Upper lobe of right lung (tissue), 1 donor: ENCODE results near the gene MB21D2. TPM values are rescaled to one million over a fixed set of nuclear protein-coding genes. Genes with fewer than 3 reads are reported as not detected.

Experiments
- ATAC-seq: fragments of 200-7000 bp; cut with Tn5 transposase; one replicate; pipeline ENCODE4 v1.9.1; 2020; ENCODE audit warnings: mild to moderate bottlenecking, moderate library complexity
- DNase-seq: peaks from one replicate; pipeline ENCODE4 v3.0.0-alpha.2; 2020
- H3K27ac ChIP-seq: fragments of 200-600 bp; one replicate; pipeline ENCODE4 v1.8.0; 2022
- H3K27me3 ChIP-seq: fragments of 200-600 bp; one replicate; pipeline ENCODE4 v1.8.0; 2022; ENCODE audit warnings: mild to moderate bottlenecking
- H3K36me3 ChIP-seq: fragments of 200-600 bp; one replicate; pipeline ENCODE4 v1.8.0; 2022
- H3K4me1 ChIP-seq: fragments of 200-600 bp; one replicate; pipeline ENCODE4 v1.8.0; 2022
- H3K4me3 ChIP-seq: fragments of 200-600 bp; one replicate; pipeline ENCODE4 v1.8.0; 2022; ENCODE audit warnings: mild to moderate bottlenecking
- H3K9me3 ChIP-seq: fragments of 200-600 bp; one replicate; pipeline ENCODE4 v1.8.0; 2022
- CTCF ChIP-seq: fragments of 200-600 bp; IDR thresholded peaks from one replicate; pipeline ENCODE4 v1.8.0; 2022; ENCODE audit warnings: antibody characterized with exemption
- intact Hi-C: fragments of 100-400 bp; cut with DNase I; formaldehyde crosslinking; loops from one replicate; pipeline ENCODE4 v1.11.0; 2022
- total RNA-seq: library from RNA; stranded (reverse); fragmentation: NEBNext Ultra II Directional; extraction: Animal tissue kit (Norgen Biotek cat#: 25700); gene quantifications from one replicate; pipeline ENCODE4 v1.2.1, GENCODE V29; 2021
- donor health status: DM: no; HTN: yes; CAD: no; lungs with severe emphysema.

MB21D2 gene
- total RNA-seq, 1 donor from 2014 or later = 8.0 TPM

GRCh38 chr3:192915304-192915703 is 2.4 kb downstream of the MB21D2 start:
- H3K4me1 ChIP-seq = peaks cover 11% of the 10 kb centered on the region
- H3K36me3 ChIP-seq = no peaks in the 10 kb centered on the region
- TF ChIP-seq CTCF = no peak
- H3K27ac ChIP-seq = no peak overlapping the region
- H3K4me3 ChIP-seq = no peak overlapping the region
- no peak for ATAC-seq
- H3K9me3 ChIP-seq = no peaks in the 10 kb centered on the region
- no peaks in the 10 kb centered on the region for H3K27me3 ChIP-seq
- no peak for DNase-seq
- intact Hi-C loops = no loop called here

DNA sequence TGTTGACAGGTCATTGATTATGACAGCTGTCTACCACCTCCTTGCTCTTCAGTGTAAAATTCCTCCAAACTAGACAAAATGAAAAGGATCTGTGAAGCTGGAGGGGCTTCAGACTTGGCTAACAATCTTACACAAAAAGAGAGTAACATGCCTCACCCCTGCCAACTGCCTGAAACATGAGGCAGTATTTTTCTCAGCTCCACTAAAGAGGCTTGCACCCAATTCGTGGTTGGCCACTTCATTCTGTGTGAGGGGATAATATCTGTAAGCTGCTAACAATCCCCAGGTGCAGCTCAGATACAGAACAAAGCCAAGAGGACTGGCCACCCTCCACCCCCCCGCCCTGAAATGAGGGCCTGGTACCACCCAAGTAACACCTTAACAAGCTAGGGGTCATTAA is 2.8 kb downstream of the MB21D2 start:
- peaks cover 11% of the 10 kb centered on the region for H3K4me1 ChIP-seq
- intact Hi-C loops = no loop called here
- H3K9me3 ChIP-seq = no peaks in the 10 kb centered on the region
- no peak overlapping the region for H3K4me3 ChIP-seq
- H3K36me3 ChIP-seq = no peaks in the 10 kb centered on the region
- DNase-seq = no peak
- no peak for ATAC-seq
- no peak overlapping the region for H3K27ac ChIP-seq
- TF ChIP-seq CTCF = no peak
- H3K27me3 ChIP-seq = no peaks in the 10 kb centered on the region

- DNase-seq = no peak
- intact Hi-C loops = no loop called here
- TF ChIP-seq CTCF = no peak
- Histone ChIP-seq H3K4me3 (no peak overlapping the region), H3K27ac (no peak overlapping the region), H3K4me1 (peaks cover 10% of the 10 kb centered on the region), H3K9me3 (no peaks in the 10 kb centered on the region), H3K27me3 (no peaks in the 10 kb centered on the region), H3K36me3 (no peaks in the 10 kb centered on the region)
- ATAC-seq = no peak
These were observed 4.1 kb downstream of the MB21D2 start for GRCh38 chr3:192913540-192913939.

GRCh38 chr3:192911293-192911692 is 6.4 kb downstream of the MB21D2 start:
- no peak overlapping the region for H3K27ac ChIP-seq
- H3K4me1 ChIP-seq = peaks cover 3% of the 10 kb centered on the region
- no peaks in the 10 kb centered on the region for H3K9me3 ChIP-seq
- TF ChIP-seq CTCF = no peak
- H3K4me3 ChIP-seq = no peak overlapping the region
- no peaks in the 10 kb centered on the region for H3K36me3 ChIP-seq
- DNase-seq (no peak), ATAC-seq (no peak)
- intact Hi-C loops = no loop called here
- no peaks in the 10 kb centered on the region for H3K27me3 ChIP-seq

GRCh38 chr3:192907784-192908183 is 9.9 kb downstream of the MB21D2 start:
- intact Hi-C loops = no loop called here
- no peaks in the 10 kb centered on the region for H3K9me3 ChIP-seq
- no peaks in the 10 kb centered on the region for H3K4me1 ChIP-seq
- ATAC-seq (no peak), DNase-seq (no peak)
- H3K4me3 ChIP-seq = no peak overlapping the region
- no peak for TF ChIP-seq CTCF
- H3K27me3 ChIP-seq = no peaks in the 10 kb centered on the region
- no peaks in the 10 kb centered on the region for H3K36me3 ChIP-seq
- no peak overlapping the region for H3K27ac ChIP-seq

DNA sequence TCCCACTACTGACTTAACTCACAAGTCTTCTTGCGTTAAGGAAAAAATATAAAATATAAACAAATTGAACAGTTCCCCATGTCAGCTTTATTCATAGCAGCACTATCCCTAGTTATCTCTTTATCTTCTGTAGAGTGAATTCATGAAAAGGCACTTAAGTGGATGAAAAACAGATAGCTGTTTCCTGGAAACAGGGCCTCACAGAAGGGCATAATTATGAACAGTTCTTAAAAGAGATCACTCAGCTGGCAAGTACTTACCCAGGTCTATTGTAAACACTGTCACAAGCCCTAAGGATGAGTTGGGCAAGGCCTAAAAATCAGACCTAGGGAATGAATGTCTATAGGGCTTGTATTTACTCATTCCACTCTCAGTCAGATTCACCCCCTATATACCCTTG is 10.7 kb downstream of the MB21D2 start:
- ATAC-seq (no peak), DNase-seq (no peak)
- Histone ChIP-seq H3K36me3 (no peaks in the 10 kb centered on the region), H3K27ac (no peak overlapping the region), H3K4me3 (no peak overlapping the region), H3K9me3 (no peaks in the 10 kb centered on the region), H3K27me3 (no peaks in the 10 kb centered on the region), H3K4me1 (no peaks in the 10 kb centered on the region)
- intact Hi-C loops = no loop called here
- TF ChIP-seq CTCF = no peak
